CD4-positive, alpha-beta T cell (primary cell): ENCODE measurements around the gene OPCML. TPM values are rescaled to one million over a fixed set of nuclear protein-coding genes. Genes with fewer than 3 reads are reported as not detected.
A peak's percentile ranks its signal among the peaks of the same experiment; 100 is the strongest.

Source experiments
- ATAC-seq: fragments of 200-7000 bp; cut with Tn5 transposase; one replicate; pipeline ENCODE4 v1.10.0; 2022; ENCODE audit warnings: mild to moderate bottlenecking; ENCODE audit not compliant: poor library complexity
- CTCF ChIA-PET: fragments of 350-600 bp; sonication (Branson Sonifier 250); formaldehyde crosslinking; loops from one replicate; lab custom pipeline; 2021; ENCODE audit warnings: antibody characterized with exemption, inconsistent platforms; lab: Charles Lee
- POLR2A ChIA-PET: fragments of 350-600 bp; sonication (Branson Sonifier 250); formaldehyde crosslinking; loops from one replicate; lab custom pipeline; 2021; ENCODE audit warnings: antibody characterized with exemption, inconsistent platforms; lab: Charles Lee
- DNase-seq, 14 experiments: peaks; one replicate each; pipeline ENCODE4 v3.0.0-alpha.2; 2013 to 2020; ENCODE audit warnings: mixed read lengths in 2 of 14
- H3K27ac ChIP-seq, 2 donors: one replicate each; pipeline versions ENCODE4 v1.5.1 to v1.7.0; 2013; ENCODE audit warnings: low read length in 2 of 2, low read depth in 1 of 2, mild to moderate bottlenecking in 1 of 2
- H3K27me3 ChIP-seq, 2 experiments: 1 replicate in 1 of 2; 2 replicates in 1 of 2; pipeline versions ENCODE4 v1.6.1 to v1.7.0; 2013; ENCODE audit warnings: low read length in 2 of 2, control low read depth in 1 of 2, mild to moderate bottlenecking in 1 of 2, moderate library complexity in 1 of 2; ENCODE audit not compliant: insufficient read depth in 2 of 2, control insufficient read depth in 1 of 2
- H3K36me3 ChIP-seq: one replicate; pipeline ENCODE4 v1.6.1; 2013; ENCODE audit warnings: low read length, control low read depth; ENCODE audit not compliant: insufficient read depth
- H3K4me1 ChIP-seq: one replicate; pipeline ENCODE4 v1.6.1; 2013; ENCODE audit warnings: low read length, control low read depth; ENCODE audit not compliant: insufficient read depth
- H3K4me3 ChIP-seq: one replicate; pipeline ENCODE4 v1.5.1; 2013; ENCODE audit warnings: mild to moderate bottlenecking, low read length, moderate library complexity
- H3K9me3 ChIP-seq, 2 experiments: 1 replicate in 1 of 2; 2 replicates in 1 of 2; pipeline versions ENCODE4 v1.6.1 to v1.7.0; 2013; ENCODE audit warnings: low read length in 2 of 2, mild to moderate bottlenecking in 2 of 2, control low read depth in 1 of 2, moderate library complexity in 1 of 2; ENCODE audit not compliant: control insufficient read depth in 1 of 2, insufficient read depth in 1 of 2
- H3K27ac Mint-ChIP-seq: one replicate; pipeline ENCODE4 v1.8.0; 2020; ENCODE audit warnings: mixed read lengths
- H3K27me3 Mint-ChIP-seq: one replicate; pipeline ENCODE4 v1.8.0; 2021; ENCODE audit warnings: mixed read lengths
- H3K36me3 Mint-ChIP-seq: one replicate; pipeline ENCODE4 v1.8.0; 2021; ENCODE audit warnings: low read depth, mixed read lengths
- H3K4me1 Mint-ChIP-seq: one replicate; pipeline ENCODE4 v1.8.0; 2021; ENCODE audit warnings: low read depth, mixed read lengths
- H3K4me3 Mint-ChIP-seq: one replicate; pipeline ENCODE4 v1.8.0; 2020; ENCODE audit warnings: mild to moderate bottlenecking, mixed read lengths
- H3K9me3 Mint-ChIP-seq: one replicate; pipeline ENCODE4 v1.8.0; 2020; ENCODE audit warnings: mixed read lengths
- intact Hi-C, 2 experiments: fragments of 100-400 bp; cut with DNase I in 1 of 2; cut with micrococcal nuclease in 1 of 2; formaldehyde crosslinking; loops; one replicate each; pipeline versions ENCODE4 v1.15.1 to v1.9.0; 2023 to 2025; cut with DNase I, micrococcal nuclease
- total RNA-seq, 174 experiments: library from RNA in 2 of 174; stranded (reverse) in 2 of 174; gene quantifications; one replicate each; pipeline ENCODE4 v1.2.3 and lab custom pipeline; 2021 to 2026
- TF ChIP-seq, protein P1 (sequence below): fragments of 200-600 bp; IDR thresholded peaks from one replicate; pipeline ENCODE4 v1.8.0; 2022; ENCODE audit warnings: antibody characterized with exemption, mild to moderate bottlenecking

OPCML gene
- total RNA-seq, 2 experiments from 2014 or later: not detected

GRCh38 chr11:133136376-133136775 lies 395.9 kb downstream of the OPCML start:
- H3K36me3 ChIP-seq: no peaks in the 10 kb centered on the region
- peaks cover 0 to 4% of the 10 kb centered on the region in 2 experiments for H3K27me3 ChIP-seq
- ChIA-PET POLR2A (no interaction called here), CTCF (no interaction called here)
- no peak for ATAC-seq
- intact Hi-C loops: no loop called here
- no peak overlapping the region for H3K4me3 Mint-ChIP-seq
- no peak overlapping the region for H3K27ac Mint-ChIP-seq
- no peaks in the 10 kb centered on the region for H3K4me1 Mint-ChIP-seq
- TF ChIP-seq, protein P1, sequence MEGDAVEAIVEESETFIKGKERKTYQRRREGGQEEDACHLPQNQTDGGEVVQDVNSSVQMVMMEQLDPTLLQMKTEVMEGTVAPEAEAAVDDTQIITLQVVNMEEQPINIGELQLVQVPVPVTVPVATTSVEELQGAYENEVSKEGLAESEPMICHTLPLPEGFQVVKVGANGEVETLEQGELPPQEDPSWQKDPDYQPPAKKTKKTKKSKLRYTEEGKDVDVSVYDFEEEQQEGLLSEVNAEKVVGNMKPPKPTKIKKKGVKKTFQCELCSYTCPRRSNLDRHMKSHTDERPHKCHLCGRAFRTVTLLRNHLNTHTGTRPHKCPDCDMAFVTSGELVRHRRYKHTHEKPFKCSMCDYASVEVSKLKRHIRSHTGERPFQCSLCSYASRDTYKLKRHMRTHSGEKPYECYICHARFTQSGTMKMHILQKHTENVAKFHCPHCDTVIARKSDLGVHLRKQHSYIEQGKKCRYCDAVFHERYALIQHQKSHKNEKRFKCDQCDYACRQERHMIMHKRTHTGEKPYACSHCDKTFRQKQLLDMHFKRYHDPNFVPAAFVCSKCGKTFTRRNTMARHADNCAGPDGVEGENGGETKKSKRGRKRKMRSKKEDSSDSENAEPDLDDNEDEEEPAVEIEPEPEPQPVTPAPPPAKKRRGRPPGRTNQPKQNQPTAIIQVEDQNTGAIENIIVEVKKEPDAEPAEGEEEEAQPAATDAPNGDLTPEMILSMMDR: no peak
- no peaks in the 10 kb centered on the region for H3K9me3 Mint-ChIP-seq
- H3K27me3 Mint-ChIP-seq: peaks cover 7% of the 10 kb centered on the region
- no peaks in the 10 kb centered on the region for H3K4me1 ChIP-seq
- H3K27ac ChIP-seq: no peak overlapping the region
- no peak for DNase-seq
- no peaks in the 10 kb centered on the region for H3K9me3 ChIP-seq
- H3K4me3 ChIP-seq: no peak overlapping the region
- no peaks in the 10 kb centered on the region for H3K36me3 Mint-ChIP-seq

- H3K27ac ChIP-seq: no peak overlapping the region
- intact Hi-C loops: no loop called here
- Mint-ChIP-seq H3K4me3 (no peak overlapping the region), H3K9me3 (no peaks in the 10 kb centered on the region), H3K4me1 (no peaks in the 10 kb centered on the region), H3K27me3 (peaks cover 7% of the 10 kb centered on the region), H3K27ac (no peak overlapping the region), H3K36me3 (no peaks in the 10 kb centered on the region)
- ATAC-seq (no peak), DNase-seq (peak in 8 of 14 experiments; percentile 1 to 51 (median 5))
- CTCF ChIA-PET: interaction anchor here (0.6 to 0.7 kb wide), 2 partner anchors 19 to 701 kb away, joined by 3 read pairs; no protein-coding TSS in a partner anchor
- no peak overlapping the region for H3K4me3 ChIP-seq
- no peaks in the 10 kb centered on the region for H3K4me1 ChIP-seq
- H3K27me3 ChIP-seq: peaks cover 0 to 4% of the 10 kb centered on the region in 2 experiments
- POLR2A ChIA-PET: no interaction called here
- no peaks in the 10 kb centered on the region for H3K9me3 ChIP-seq
- TF ChIP-seq, protein P1: peak; percentile 48
- H3K36me3 ChIP-seq: no peaks in the 10 kb centered on the region
Observed at GRCh38 chr11:133134314-133135173, 397.8 kb downstream of the OPCML start.

DNA sequence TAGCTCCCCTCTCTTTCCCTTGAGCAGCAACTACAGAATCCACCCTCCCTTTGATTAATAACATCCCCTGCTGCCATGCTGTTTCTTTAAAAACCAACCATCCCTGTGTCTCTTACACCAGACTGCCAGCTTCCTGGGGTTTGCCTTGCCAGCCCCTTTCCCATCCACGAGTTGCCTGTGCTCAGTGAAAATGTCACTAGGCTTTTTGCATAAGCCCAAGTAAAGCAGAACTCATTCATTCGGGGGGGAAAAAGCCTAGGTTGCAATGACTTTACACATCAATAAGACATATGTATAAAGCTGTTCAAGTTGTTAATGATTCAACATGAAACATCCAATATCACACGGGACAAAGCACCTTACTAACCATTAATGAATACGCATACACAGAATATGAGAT lies 398.7 kb downstream of the OPCML start:
- H3K4me3 ChIP-seq: no peak overlapping the region
- no peaks in the 10 kb centered on the region for H3K36me3 ChIP-seq
- peaks cover 7% of the 10 kb centered on the region for H3K27me3 Mint-ChIP-seq
- H3K9me3 ChIP-seq: no peaks in the 10 kb centered on the region
- ChIA-PET CTCF (interaction anchor here (0.7 kb wide), 1 partner anchor 18 kb away, joined by 3 read pairs; no protein-coding TSS in a partner anchor), POLR2A (no interaction called here)
- no peak overlapping the region for H3K27ac Mint-ChIP-seq
- no peaks in the 10 kb centered on the region for H3K9me3 Mint-ChIP-seq
- H3K27ac ChIP-seq: no peak overlapping the region
- peaks cover 0 to 4% of the 10 kb centered on the region in 2 experiments for H3K27me3 ChIP-seq
- no peak overlapping the region for H3K4me3 Mint-ChIP-seq
- intact Hi-C loops: no loop called here
- TF ChIP-seq, protein P1: no peak
- no peaks in the 10 kb centered on the region for H3K4me1 Mint-ChIP-seq
- no peak for ATAC-seq
- H3K4me1 ChIP-seq: no peaks in the 10 kb centered on the region
- no peak for DNase-seq
- no peaks in the 10 kb centered on the region for H3K36me3 Mint-ChIP-seq
